HG03558 (cell line): ENCODE results near the gene MXRA7.

Experiments
- ATAC-seq: cut with Tn5 transposase; IDR thresholded peaks from one replicate; pipeline ENCODE4 v1.9.1; 2021; ENCODE audit warnings: moderate number of reproducible peaks; ENCODE audit not compliant: unreplicated experiment; ENCODE audit errors: extremely low read depth

The MXRA7 gene

DNA sequence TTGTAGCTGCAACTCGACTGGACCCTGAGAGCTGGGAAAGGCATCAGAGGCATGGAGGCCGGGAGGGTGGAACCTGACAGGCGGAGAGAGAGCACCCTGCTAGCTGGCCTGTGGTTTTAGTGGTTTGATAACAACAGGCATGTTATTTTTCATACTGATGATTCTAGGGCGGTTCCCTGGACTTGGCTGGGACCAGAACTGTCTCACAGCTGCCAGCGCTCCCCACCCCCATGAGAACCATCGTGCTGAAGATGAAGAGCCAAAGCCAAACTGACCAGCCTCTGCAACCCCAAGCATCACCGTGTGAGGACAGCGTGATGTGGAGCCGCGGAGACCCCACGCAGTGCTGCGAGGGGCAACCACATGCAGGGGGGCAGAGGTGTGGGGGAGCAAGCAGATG, 28.5 kb downstream of the MXRA7 start:
- no peak for ATAC-seq

DNA sequence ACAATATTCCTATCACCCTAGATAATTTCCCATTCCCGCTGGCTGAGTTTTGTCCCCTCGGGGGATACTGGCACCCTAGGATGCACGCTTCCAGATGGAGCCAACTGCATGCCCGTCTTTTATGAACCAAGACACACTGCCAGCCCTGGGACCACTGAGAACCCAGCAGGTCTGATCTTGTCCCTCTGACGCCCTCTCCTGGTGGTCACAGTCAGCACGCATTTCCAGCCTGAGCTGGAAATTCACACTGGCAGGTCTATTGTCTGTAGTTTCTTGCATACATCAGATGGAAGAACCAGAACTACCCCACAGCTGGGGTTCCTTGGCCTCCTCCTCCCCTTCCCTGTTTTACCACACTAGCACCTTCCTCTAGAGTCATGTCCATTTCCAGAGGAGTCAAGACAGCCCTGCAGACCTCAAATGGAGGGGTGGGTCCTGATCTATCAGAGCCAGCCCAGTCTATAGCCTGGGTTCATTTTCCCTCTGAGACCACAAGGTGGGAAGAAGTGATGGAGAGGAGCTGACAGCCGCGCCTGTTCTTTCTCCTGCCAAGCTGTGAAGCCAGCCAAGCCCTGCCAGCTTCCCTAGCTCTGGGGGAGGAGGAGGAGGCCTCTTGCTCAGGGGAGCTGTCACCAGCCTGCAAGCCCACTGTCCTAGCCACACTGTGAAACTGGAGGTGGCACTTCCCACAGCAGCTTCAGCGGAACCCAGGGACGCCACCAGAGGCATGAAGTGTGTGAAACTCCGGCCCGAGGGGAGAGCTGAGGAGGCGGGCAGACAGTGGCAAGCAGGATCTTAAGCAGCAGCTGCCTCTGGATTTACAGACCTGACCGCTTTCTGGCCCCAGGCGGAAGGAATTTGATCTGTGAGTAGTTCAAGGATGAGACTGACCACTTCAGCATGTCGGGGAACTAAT, 29.3 kb downstream of the MXRA7 start:
- ATAC-seq: no peak

DNA sequence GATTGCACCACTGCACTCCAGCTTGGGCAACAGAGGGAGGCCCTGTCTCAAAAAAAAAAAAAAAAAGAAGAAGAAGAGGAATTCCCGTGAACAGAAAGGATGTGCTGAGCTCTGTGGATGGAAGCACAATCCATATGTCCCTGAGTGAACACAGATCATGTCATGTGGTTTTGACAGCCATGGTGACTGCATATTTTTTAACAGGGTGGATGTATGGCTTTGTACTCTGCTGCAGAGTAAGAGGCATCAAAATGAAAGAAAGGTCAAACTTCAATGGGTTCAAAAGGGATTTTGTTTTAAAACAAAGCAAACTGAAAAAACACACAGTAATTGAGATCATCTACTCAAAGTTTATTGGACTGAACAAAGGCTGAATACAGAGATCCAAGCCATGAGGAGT, 31.5 kb downstream of the MXRA7 start:
- ATAC-seq: no peak

DNA sequence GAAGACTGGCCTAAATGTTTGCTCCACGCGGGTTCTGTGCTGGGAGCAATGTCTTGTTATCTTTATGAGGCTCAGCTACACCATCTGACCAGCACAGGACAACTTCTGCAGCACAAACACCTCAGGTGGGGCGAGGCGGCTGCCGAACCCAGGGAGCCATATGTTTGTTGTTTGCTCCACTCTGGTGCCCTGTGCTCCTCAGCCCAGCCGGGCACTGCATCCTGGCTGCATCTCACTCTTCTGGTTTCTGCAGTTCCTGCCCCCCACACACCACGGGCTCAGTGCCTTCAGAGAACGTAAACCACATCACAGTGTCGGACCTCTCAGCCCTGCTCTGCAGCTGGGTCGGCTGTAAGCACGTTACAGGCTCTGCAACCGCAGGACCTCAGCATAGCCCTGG, 32.4 kb downstream of the MXRA7 start:
- no peak for ATAC-seq

DNA sequence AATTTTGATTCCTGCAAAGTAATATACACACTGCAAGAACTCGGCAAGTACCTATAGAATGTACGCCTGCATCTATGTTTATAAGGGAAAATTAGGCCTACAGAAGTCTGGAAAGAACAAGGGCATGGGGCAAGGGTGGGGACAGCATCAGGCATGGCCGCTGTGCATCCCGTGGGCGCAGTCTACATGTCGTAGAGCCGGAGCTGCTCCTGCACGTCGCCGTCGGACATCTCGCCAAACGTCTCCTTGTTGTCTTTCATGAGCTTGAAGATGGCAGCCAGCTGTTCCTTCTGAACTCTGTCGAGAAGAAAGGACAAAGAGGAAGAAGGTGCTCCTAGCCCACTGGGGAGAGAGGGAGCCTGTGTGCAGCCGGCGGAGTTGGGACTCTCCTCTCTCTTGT, 33.4 kb downstream of the MXRA7 start:
- ATAC-seq: no peak

DNA sequence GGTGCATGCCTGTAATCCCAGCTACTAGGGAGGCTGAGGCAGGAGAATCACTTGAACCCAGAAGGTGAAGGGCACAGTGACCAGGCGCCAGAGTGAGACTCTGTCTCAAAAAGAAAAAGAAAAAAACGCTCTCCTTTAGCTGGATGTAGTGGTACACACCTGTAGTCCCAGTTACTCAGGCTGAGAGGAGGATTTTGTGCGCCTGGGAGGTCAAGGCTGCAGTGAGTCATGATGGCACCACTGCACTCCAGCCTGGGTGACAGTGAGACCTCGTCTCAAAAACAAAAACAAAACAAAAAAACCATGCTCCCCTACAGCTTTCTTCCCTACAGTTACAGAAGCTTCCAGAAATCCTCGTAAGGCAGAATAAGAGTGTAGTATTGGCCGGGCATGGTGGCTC, 34.1 kb downstream of the MXRA7 start:
- no peak for ATAC-seq

DNA sequence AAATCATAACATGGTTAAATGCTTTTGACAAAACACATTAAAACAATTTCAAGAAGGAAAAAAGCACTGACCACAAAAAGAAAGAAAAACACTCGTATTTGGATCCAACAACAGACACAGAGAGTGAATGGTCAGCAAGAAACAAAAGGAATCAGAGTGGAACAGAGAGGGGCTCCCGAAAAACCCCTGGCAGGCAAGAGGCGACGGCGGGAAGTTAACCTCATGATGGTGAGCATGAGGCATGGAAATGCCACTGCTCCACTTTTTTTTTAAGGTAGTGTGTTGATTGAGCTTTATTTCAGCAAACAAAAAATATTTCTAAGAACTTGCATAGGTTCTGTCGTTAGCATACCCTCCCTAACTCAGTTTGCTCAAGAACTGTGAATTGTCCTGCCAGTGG, 35.1 kb downstream of the MXRA7 start:
- no peak for ATAC-seq

DNA sequence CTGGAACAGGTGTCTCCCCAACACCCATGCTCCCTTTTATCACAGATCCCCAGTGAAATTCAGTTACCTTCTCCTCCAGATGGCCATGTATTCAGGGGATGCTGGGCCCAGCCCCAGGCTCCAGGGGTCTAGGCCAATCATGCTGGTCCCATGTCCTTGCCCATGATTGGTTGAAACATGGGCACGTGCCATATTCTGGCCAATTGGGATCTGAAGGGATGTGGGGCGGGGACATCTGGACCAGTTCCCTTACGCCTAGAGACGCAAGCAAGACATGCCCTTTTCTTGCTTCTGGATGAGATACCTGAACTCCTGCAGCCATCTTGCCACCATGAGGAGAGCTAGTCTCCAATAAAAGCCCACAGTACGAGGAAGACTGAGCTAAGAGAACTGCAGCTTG, 36.2 kb downstream of the MXRA7 start:
- no peak for ATAC-seq

DNA sequence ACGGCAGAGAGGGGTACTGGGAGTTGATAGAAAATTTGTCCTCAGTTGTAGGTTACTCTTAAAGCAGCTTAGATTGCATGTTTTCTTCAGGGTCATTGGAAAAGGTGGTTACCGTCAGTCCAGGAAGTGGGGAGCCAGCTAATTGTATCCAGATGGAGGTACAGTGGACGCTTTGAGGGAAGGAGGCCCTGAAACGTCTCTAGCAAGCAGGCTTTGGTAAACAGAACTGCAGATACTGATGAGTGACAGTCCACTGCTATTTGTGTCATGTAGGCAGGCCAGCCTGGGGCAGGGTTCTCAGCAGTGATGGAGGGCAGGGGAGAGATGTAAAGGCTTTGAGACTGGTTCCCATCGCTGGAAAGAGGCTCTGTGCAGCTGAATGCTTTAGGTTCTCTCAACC, 37.0 kb downstream of the MXRA7 start:
- ATAC-seq: no peak

DNA sequence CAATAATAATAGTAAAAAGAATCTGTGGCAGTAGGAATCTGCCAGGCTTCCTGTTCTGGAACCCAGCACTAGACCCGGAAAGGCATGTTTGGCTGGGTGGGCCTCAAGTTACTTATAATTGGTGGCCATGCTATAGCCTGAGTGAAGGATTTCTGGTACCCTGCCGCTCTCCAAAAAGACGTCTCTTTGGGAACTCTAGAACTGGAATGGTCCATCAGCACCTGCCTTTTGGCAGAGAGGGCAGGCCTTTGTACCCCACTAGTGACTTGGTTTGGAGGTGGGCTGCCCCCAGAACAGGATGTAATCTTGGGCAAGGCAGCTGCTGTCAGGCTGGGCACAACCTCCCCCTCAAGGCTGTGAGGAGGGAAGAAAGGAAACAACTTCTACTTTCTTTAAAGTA, 37.9 kb downstream of the MXRA7 start:
- ATAC-seq: no peak

DNA sequence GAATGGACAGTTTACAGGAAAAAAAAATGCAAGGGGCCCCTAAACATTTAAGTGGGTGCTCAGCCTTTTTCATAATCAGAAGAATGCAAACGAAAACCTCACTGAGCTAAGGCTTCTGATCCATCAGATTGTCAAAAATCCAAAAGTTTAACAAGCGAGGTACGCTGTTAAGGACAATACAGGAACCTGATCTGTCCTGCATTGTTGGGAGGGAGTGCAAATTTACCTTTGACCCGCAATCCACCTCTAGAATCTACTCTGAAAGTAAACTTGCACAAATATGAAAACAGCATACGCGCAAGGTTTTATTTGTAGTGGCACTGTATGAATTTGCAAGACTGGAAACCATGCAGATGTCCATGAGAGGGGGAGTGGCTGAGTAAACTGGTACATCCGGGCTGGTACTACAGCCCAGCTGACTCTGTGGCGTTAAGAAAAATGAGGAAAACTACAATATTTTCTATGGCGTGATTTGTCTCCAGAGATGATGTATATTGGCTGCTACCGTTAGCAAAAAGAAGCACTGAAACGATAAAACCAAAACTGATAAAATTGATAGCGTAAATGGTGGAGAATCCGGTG, 38.4 kb downstream of the MXRA7 start:
- ATAC-seq: no peak

DNA sequence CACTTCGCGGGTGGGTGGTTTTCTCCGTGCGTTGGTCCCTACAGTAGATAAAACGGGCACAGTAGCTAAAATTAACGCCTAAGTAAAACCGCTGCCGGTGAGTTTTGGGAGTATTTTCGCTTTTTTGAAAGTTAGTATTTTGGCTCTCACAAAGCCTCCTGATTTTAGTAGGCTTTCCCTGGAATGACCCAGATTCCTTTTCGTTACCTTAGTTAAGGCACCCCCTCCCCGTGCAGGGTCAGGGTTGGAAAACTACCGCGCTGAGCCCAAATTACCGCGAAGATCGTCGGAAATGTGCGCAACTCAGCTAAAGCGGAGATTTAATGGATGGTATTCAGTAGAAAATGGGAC, 38.9 kb downstream of the MXRA7 start:
- ATAC-seq: no peak

DNA sequence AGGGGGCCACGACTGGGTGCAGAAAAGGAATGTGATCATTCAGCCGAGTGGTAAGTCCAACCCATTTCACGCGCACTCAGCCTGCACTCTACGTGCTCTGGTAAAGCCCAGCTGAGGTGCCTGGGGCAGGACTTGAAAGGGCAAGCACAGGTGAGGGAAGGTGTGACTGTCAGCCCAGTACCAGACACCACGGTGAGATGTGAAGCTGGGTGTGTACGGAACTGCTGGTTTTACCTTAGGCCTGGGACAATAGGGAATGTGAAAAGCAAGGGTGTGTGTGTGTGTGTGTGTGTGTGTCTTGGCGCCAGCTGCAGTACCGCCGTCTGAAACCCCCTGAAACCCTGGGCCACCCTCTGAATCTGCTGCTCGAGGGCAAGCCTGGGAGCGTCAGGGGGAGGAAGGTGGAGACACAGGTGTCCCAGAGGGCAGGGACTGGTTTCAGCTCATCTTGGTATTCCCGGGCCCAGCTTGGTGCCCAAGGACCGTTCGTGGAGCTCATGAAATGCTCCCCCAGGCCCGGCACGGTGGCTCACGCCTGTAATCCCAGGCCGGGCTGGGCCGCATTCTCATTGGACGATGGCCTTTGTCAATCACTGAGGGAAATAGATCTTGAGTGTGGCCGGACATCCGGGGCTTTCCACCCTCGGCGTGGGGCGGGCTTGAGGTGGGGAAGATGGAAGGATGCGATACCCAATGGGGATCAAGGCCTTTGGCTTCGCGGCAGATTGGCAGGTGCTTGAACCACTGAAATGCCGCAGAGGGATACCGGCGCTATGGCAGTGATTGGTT, 39.4 kb downstream of the MXRA7 start:
- peak; percentile 87 for ATAC-seq

DNA sequence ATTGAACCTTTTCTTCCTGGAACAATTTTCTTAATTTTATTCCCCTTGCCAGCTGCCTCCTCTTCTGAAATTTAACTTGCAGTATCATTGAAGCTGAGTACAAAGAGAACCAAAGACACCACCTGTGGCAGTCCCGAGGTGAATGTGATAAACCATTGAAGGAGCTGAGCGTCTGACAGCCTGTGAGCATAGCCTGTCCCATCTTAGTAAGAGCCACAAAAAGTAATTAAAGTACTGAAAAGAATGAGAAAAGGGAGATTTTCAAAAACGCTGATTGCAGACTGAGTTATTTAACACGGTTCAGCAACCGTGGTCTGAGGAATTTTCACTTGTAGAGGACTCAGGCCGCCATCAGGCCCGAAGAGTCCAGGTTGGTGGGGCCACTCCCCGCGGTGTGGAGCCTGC, 40.0 kb downstream of the MXRA7 start:
- no peak for ATAC-seq

DNA sequence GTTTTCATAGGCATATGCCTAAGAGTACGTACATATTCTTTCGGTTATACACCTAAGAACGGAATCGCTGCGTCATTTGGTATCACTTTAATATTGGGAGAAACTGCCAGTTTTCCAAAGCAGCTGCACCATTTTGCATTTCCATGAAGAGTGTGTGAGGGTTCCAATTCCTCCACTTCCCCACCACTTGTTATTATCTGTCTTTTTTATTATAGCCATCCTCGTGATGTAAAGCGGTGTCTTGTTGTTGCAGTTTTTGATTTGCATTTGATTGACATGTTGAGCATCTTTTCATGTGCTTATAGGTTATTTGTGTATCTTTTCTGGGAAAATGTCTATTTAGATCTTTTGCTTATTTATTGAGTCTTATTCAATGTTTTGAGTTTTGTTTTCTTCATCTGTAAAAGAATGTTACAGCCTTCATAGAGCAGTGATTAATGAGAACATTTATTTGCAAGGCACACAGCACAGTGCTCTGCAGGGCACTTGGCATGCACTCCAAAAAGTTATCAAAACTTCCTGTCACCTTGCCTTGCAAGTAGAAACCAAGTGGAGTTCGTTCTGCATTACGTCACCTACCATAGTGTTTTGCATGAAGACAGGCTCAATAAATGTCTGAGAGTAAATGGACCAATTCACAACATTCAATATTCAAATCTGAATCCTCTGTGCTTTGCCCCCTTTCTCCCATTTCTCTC, 40.6 kb downstream of the MXRA7 start:
- ATAC-seq: no peak

DNA sequence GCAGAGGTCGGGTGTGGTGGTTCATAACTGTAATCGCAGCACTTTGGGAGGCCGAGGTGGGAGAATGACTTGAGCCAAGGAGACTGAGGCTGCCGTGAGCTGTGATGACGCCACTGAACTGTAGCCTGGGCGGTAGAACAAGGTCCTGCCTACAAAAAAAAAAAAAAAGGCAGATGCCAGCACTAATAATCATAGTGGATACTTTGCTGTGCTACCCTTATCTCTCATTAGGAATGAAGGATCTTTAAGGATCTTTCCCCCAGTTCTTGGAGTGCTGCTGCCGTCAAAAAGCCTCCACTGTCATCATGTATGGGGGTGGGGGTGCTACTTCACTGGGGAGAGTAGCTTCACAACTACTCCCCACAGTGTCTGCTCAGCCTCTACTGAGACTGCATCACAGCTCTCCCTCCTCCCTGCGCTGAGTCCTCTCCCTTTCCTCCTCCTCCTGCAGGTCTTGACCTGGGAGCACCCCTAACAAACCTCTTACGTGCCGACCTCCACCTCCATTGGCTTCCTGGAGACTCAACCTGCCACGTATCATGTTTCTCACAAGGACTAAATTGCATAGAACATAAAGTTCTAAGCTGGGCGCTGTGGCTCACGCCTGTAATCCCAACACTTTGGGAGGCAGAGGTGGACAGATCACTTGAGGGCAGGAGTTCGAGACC, 42.8 kb downstream of the MXRA7 start:
- ATAC-seq: no peak

DNA sequence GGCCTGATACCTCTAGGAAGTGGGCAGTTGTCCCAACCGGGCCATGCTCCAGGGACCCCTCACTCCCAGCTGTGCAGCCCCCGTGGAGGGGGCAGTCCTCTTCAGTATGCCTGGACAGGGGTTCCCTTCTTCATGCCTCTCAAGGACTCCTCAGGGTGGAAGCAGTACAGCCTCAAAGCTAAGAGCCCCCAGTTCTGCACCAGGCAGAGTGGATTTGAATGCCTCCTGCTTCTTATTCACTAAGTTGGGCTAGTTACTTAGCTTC, 43.3 kb downstream of the MXRA7 start:
- no peak for ATAC-seq

DNA sequence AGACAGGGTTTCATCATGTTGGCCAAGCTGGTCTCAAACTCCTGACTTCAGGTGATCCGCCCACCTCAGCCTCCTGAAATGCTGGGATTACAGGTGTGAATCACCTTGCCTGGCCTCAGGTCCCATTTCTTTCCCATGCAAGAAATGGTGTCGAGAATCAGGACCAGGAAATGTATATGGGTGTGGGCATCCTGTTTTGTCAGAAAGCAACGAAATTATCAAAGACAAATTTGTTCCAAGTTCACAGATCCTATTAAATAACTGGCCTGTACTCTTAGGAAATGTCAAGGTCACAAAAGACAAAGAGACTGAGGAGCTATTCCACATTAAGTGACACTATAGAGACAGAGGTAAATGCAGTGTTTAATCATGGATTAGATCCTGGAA, 50.1 kb downstream of the MXRA7 start:
- no peak for ATAC-seq

DNA sequence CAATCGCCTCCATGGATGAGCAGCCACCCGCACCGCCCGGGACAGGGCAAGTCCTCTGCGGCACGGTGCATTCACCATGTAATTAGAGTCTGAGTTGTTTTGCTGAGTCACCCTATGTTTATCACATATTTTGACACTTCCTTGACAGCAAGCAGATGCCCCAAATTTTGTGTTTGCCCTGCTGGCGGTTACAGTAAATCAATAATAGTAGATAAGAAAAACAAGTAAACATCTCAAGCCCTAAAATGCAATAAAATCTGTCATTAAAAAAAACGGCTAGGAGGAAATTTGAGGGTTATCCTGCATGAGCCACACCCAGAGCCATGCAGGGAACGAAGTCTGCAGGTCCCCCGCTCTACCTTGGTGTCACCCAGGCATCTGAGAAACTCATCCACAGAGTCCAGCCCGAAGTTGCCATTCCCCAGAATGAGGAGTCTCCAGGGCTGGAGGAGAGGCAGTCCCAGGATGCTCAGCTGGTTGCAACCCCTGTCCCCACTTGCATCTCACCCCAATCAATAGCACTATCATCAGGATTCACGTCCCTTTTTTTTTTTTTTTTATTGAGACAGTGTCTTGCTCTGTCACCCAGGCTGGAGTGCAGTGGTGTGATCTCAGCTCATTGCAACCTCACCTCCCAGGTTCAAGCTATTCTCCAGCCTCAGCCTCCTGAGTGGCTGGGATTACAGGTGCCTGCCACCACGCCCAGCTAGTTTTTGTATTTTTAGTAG, 50.7 kb downstream of the MXRA7 start:
- no peak for ATAC-seq

DNA sequence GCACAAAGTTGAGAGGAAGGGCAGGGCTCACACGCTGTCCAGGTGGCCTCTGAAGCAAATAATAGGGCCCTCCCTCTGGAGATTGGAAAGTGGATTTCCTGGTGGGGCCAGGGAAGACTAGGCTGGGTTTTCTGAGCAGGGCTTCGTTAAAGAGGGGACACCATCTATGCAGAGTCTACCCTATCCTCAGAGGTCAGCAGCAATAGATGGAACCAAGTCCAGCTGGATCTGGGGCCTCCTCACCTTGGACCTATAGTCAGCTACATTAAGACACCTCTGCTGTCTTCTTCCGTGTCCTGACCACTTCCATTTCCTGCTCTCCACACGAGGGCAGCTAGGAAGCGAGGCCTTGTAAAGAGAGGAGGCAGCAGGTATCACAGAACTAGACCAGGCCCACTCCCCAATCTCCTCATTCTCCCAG, 52.5 kb downstream of the MXRA7 start:
- no peak for ATAC-seq
